GM23338 (cell line): Measurements from ENCODE around the gene SLC40A1. TPM values are rescaled to one million over a fixed set of nuclear protein-coding genes. Genes with fewer than 3 reads are reported as not detected.

Experiments
- ATAC-seq: fragments of 200-7000 bp; cut with Tn5 transposase; 3 replicates; pipeline ENCODE4 v1.9.1; 2020
- DNase-seq: peaks from one replicate; pipeline ENCODE4 v3.0.0-alpha.2; 2015; ENCODE audit warnings: low spot score
- H2AFZ ChIP-seq: fragments of 200-600 bp; sonication (generic); 2 replicates; pipeline ENCODE4 v1.8.0; 2016; ENCODE audit warnings: antibody characterized with exemption, mild to moderate bottlenecking, moderate library complexity
- H3F3A ChIP-seq: fragments of 200-600 bp; sonication (generic); replicated peaks from 2 replicates; pipeline ENCODE4 v1.8.0; 2017; ENCODE audit warnings: antibody characterized with exemption, mixed run types, low read depth
- H3K27ac ChIP-seq: fragments of 200-600 bp; sonication (generic); 2 replicates; pipeline ENCODE4 v1.6.1; 2016; ENCODE audit warnings: low read depth
- H3K27me3 ChIP-seq: fragments of 200-600 bp; sonication (generic); 2 replicates; pipeline ENCODE4 v1.8.0; 2016; ENCODE audit warnings: mild to moderate bottlenecking, mixed run types, moderate library complexity; ENCODE audit not compliant: insufficient read depth
- H3K36me3 ChIP-seq: fragments of 200-600 bp; sonication (generic); 2 replicates; pipeline ENCODE4 v1.8.0; 2016; ENCODE audit warnings: mild to moderate bottlenecking; ENCODE audit not compliant: insufficient read depth
- H3K4me1 ChIP-seq: fragments of 200-600 bp; sonication (generic); 2 replicates; pipeline ENCODE4 v1.8.0; 2016; ENCODE audit warnings: mild to moderate bottlenecking, moderate library complexity; ENCODE audit not compliant: insufficient read depth
- H3K4me2 ChIP-seq: fragments of 200-600 bp; sonication (generic); 2 replicates; pipeline ENCODE4 v1.7.1; 2017; ENCODE audit warnings: mixed run types
- H3K4me3 ChIP-seq: fragments of 200-600 bp; sonication (generic); 2 replicates; pipeline ENCODE4 v1.6.1; 2016; ENCODE audit warnings: mixed run types
- H3K79me2 ChIP-seq: fragments of 200-600 bp; sonication (generic); replicated peaks from 2 replicates; pipeline ENCODE4 v1.8.0; 2017; ENCODE audit warnings: mild to moderate bottlenecking; ENCODE audit not compliant: insufficient read depth
- H3K9me2 ChIP-seq: fragments of 200-600 bp; sonication (generic); 2 replicates; pipeline ENCODE4 v1.8.0; 2017; ENCODE audit not compliant: insufficient read depth
- H4K20me1 ChIP-seq: fragments of 200-600 bp; sonication (generic); replicated peaks from 2 replicates; pipeline ENCODE4 v1.8.0; 2017; ENCODE audit warnings: mild to moderate bottlenecking; ENCODE audit not compliant: insufficient read depth
- H3K27ac Mint-ChIP-seq: 2 replicates; pipeline ENCODE4 v1.8.0; 2020; ENCODE audit warnings: inconsistent platforms, mild to moderate bottlenecking, moderate library complexity, mixed read lengths
- H3K27me3 Mint-ChIP-seq: 3 replicates; pipeline ENCODE4 v1.8.0; 2022; ENCODE audit warnings: low read depth, mild to moderate bottlenecking, moderate library complexity, mixed read lengths, inconsistent platforms; ENCODE audit not compliant: insufficient read depth, poor library complexity
- H3K36me3 Mint-ChIP-seq: 3 replicates; pipeline ENCODE4 v1.8.0; 2021; ENCODE audit warnings: low read depth, mild to moderate bottlenecking, inconsistent platforms, moderate library complexity, mixed read lengths
- H3K4me1 Mint-ChIP-seq: 3 replicates; pipeline ENCODE4 v1.8.0; 2020; ENCODE audit warnings: mild to moderate bottlenecking, inconsistent platforms, mixed read lengths
- H3K4me3 Mint-ChIP-seq: 3 replicates; pipeline ENCODE4 v1.8.0; 2021; ENCODE audit warnings: moderate library complexity, mild to moderate bottlenecking, inconsistent platforms, mixed read lengths
- H3K9me3 Mint-ChIP-seq: 3 replicates; pipeline ENCODE4 v1.8.0; 2020; ENCODE audit warnings: moderate library complexity, mild to moderate bottlenecking, inconsistent platforms, mixed read lengths
- CTCF ChIP-seq, 2 experiments: fragments of 200-600 bp in 1 of 2; sonication (generic) in 1 of 2; conservative IDR thresholded peaks; 2 replicates each; pipeline versions ENCODE4 v1.5.1 to v1.6.1; 2016 to 2017; ENCODE audit warnings: antibody characterized with exemption in 2 of 2, low read depth in 2 of 2, mild to moderate bottlenecking in 2 of 2, moderate library complexity in 1 of 2
- ETS1 ChIP-seq: IDR thresholded peaks from 2 replicates; pipeline ENCODE4 v1.6.1; 2016; ENCODE audit warnings: antibody characterized with exemption
- EZH2 ChIP-seq: fragments of 200-600 bp; sonication (generic); IDR thresholded peaks from one replicate; pipeline ENCODE4 v1.8.0; 2017; ENCODE audit warnings: antibody characterized with exemption, mild to moderate bottlenecking, low read depth; ENCODE audit not compliant: unreplicated experiment
- EZH2phosphoT487 ChIP-seq: fragments of 200-600 bp; sonication (generic); IDR thresholded peaks from one replicate; pipeline ENCODE4 v1.8.1; 2018; ENCODE audit warnings: antibody characterized with exemption; ENCODE audit not compliant: unreplicated experiment
- JUNB ChIP-seq: IDR thresholded peaks from one replicate; pipeline ENCODE4 v1.6.1; 2016; ENCODE audit warnings: antibody characterized with exemption; ENCODE audit not compliant: unreplicated experiment
- NANOG ChIP-seq: IDR thresholded peaks from 2 replicates; pipeline ENCODE4 v1.6.1; 2016; ENCODE audit warnings: antibody characterized with exemption, borderline replicate concordance
- POLR2AphosphoS5 ChIP-seq: IDR thresholded peaks from 2 replicates; pipeline ENCODE4 v1.6.1; 2016; ENCODE audit warnings: antibody characterized with exemption, low read depth
- REST ChIP-seq: IDR thresholded peaks from one replicate; pipeline ENCODE4 v1.6.1; 2018; ENCODE audit warnings: antibody characterized with exemption; ENCODE audit not compliant: unreplicated experiment
- STAT1 ChIP-seq: IDR thresholded peaks from one replicate; pipeline ENCODE4 v1.6.1; 2016; ENCODE audit warnings: antibody characterized with exemption; ENCODE audit not compliant: unreplicated experiment
- ZNF114 ChIP-seq: fragments of 250-450 bp; sonication (Bioruptor Pico); IDR thresholded peaks from 2 replicates; pipeline ENCODE4 v1.5.0; 2020; ENCODE audit warnings: mild to moderate bottlenecking, moderate library complexity
- ZNF331 ChIP-seq: fragments of 250-450 bp; sonication (Bioruptor Pico); IDR thresholded peaks from 2 replicates; pipeline ENCODE4 v1.5.0; 2020; ENCODE audit warnings: low read depth, mild to moderate bottlenecking, moderate library complexity
- polyA plus RNA-seq: library from polyadenylated mRNA; unstranded; fragments of >200 nt; fragmentation: Nextera tagmentation; extraction: Ambion mirVana; gene quantifications from 2 replicates; pipeline ENCODE4 v1.2.1, GENCODE V29; 2016
- total RNA-seq: library from RNA; depleted of rRNA; stranded (reverse); fragments of >200 nt; shearing (Covaris generic); gene quantifications from 2 replicates; pipeline ENCODE4 v1.2.3, GENCODE V29; 2014

The SLC40A1 gene
- total and polyA plus RNA-seq, 2 experiments from 2014 or later: 0.08 TPM; not detected in 1

GRCh38 chr2:189558516-189559272 lies 21.9 kb downstream of the SLC40A1 start:
- TF ChIP-seq NANOG: no peak
- no peak for TF ChIP-seq ZNF114 (CRISPR knock-in tag)
- TF ChIP-seq JUNB: no peak
- TF ChIP-seq EZH2phosphoT487: no peak
- TF ChIP-seq ETS1: no peak
- TF ChIP-seq STAT1: no peak
- no peak for TF ChIP-seq EZH2
- TF ChIP-seq REST: no peak
- no peak overlapping the region for H3K27ac Mint-ChIP-seq

GRCh38 chr2:189557373-189557772 lies 23.2 kb downstream of the SLC40A1 start:
- Histone ChIP-seq H2AFZ (no peak overlapping the region), H3K36me3 (no peaks in the 10 kb centered on the region)
- TF ChIP-seq JUNB: no peak
- TF ChIP-seq ETS1: no peak
- no peak for TF ChIP-seq ZNF331 (CRISPR knock-in tag)
- TF ChIP-seq POLR2AphosphoS5: no peak
- TF ChIP-seq EZH2: no peak
- TF ChIP-seq CTCF (conservative IDR thresholded peaks at IDR 0.05; ENCODE audit: low read depth in 2 of 2): no peak

More at GRCh38 chr2:189558516-189559272, 21.9 kb downstream of the SLC40A1 start:
- Mint-ChIP-seq H3K27me3 (no peaks in the 10 kb centered on the region), H3K36me3 (no peaks in the 10 kb centered on the region), H3K9me3 (no peaks in the 10 kb centered on the region), H3K4me1 (peaks cover 15% of the 10 kb centered on the region; the same call in 2 of the 3 replicates), H3K4me3 (no peak overlapping the region)
- Histone ChIP-seq H3K79me2 (no peaks in the 10 kb centered on the region), H3K27ac (no peak overlapping the region), H4K20me1 (no peaks in the 10 kb centered on the region), H3F3A (no peaks in the 10 kb centered on the region), H3K4me2 (no peak overlapping the region), H2AFZ (no peak overlapping the region), H3K27me3 (no peaks in the 10 kb centered on the region), H3K4me1 (peaks cover 11% of the 10 kb centered on the region; the same call in 1 of the 2 replicates), H3K36me3 (no peaks in the 10 kb centered on the region), H3K4me3 (no peak overlapping the region), H3K9me2 (no peaks in the 10 kb centered on the region)
- DNase-seq (peak; percentile 26), ATAC-seq (peak; percentile 39; the same call in 1 of the 3 replicates)

More at GRCh38 chr2:189557373-189557772, 23.2 kb downstream of the SLC40A1 start:
- Histone ChIP-seq H3K27ac (no peak overlapping the region), H4K20me1 (no peaks in the 10 kb centered on the region), H3K79me2 (no peaks in the 10 kb centered on the region), H3K4me1 (peaks cover 11% of the 10 kb centered on the region; the same call in 1 of the 2 replicates), H3K9me2 (no peaks in the 10 kb centered on the region), H3K4me3 (no peak overlapping the region), H3K27me3 (no peaks in the 10 kb centered on the region), H3F3A (no peaks in the 10 kb centered on the region), H3K4me2 (no peak overlapping the region)
- no peaks in the 10 kb centered on the region for H3K9me3 Mint-ChIP-seq
- H3K27ac Mint-ChIP-seq: no peak overlapping the region
- ATAC-seq (no peak), DNase-seq (no peak)
- peaks cover 15% of the 10 kb centered on the region; the same call in 2 of the 3 replicates for H3K4me1 Mint-ChIP-seq
- no peaks in the 10 kb centered on the region for H3K36me3 Mint-ChIP-seq
- H3K27me3 Mint-ChIP-seq: no peaks in the 10 kb centered on the region
- H3K4me3 Mint-ChIP-seq: no peak overlapping the region
